ENCODE results near the gene PEX16.

The PEX16 gene

DNA sequence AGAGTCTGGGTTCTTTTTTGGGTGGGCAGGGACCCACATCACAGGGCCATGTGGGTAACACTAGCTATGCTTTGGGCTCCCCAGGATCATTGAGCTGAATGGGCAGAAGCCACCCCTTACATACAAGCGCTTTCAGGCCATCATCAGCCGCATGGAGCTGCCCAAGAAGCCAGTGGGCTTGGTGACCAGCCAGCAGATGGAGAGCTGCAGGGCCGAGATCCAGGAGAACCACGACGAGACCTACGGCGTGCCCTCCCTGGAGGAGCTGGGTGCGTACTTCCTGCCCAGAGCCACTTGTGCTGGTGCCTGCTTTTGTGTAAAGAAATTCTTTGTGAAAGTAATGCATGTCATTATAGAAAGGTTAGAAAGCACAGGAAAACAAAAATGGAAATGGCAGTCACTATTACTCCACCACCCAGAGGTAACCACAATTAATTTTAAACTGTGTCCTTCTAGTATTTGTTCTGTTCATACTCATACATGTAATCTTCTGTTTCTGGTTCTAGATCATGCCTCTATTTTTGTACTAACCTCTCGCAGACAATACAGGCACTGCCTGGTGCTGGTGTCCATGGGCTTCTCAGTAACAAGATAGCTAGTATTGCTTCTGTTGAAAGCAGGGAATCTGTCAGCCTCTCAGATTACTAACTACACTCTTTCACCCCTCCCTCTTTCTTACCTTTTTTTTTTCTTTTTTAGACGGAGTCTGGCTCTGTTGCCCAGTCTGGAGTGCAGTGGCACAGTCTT is 56.7 kb downstream of the PEX16 start:
- intact Hi-C loops (cut with DNase I), result no loop called here
- DNase-seq, result no peak

DNA sequence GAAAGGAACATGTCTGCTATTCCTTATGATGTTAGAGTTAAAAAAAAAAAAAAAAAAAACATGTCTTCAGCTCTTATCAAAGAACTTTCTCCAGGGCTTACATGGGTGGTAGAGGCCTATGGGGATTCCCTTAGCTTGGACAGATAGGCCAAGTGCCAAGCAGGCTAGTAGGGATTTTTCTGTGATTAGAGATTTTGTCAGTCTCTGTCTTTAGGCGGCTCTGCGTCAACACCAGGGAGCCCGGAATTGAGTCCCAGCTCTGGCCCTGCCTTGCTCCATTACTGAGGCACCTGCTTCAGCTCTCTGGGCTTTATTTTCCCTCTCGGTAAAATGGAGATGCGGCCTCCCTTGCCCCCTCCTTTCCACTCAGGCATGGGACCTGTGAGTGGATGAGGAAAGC is 57.3 kb downstream of the PEX16 start:
- intact Hi-C loops (cut with DNase I), result no loop called here

More for the DNA sequence above, 57.3 kb downstream of the PEX16 start:
- no peak for DNase-seq

Measured in head of caudate nucleus (tissue), 42 donors.